Measurements from ENCODE around the gene SLF2.

The SLF2 gene

GRCh38 chr10:100912605-100913469 lies at the start of gene SLF2:
TSS of gene SLF2 (plus strand) at chr10:100912963. CDS start at chr10:100913111, 148 bp downstream.
- DNase-seq = peak; percentile 53

GRCh38 chr10:100863433-100863832 lies 49.3 kb upstream of the SLF2 start:
- DNase-seq = no peak

GRCh38 chr10:100864036-100864885 lies 48.5 kb upstream of the SLF2 start:
- no peak for DNase-seq

- no peak for DNase-seq
Observed at GRCh38 chr10:100864978-100865377, 47.8 kb upstream of the SLF2 start.

GRCh38 chr10:100866010-100866409 lies 46.8 kb upstream of the SLF2 start:
- no peak for DNase-seq

- DNase-seq = no peak
Observed at GRCh38 chr10:100866575-100867098, 46.1 kb upstream of the SLF2 start.

- no peak for DNase-seq
Observed at GRCh38 chr10:100867261-100867963, 45.4 kb upstream of the SLF2 start.

GRCh38 chr10:100868382-100868781 lies 44.4 kb upstream of the SLF2 start:
- DNase-seq = no peak

- no peak for DNase-seq
Observed at GRCh38 chr10:100869399-100869798, 43.4 kb upstream of the SLF2 start.

GRCh38 chr10:100872034-100872791 lies 40.5 kb upstream of the SLF2 start:
- DNase-seq = no peak

GRCh38 chr10:100873146-100873826 lies 39.5 kb upstream of the SLF2 start:
- DNase-seq = no peak

GRCh38 chr10:100873827-100874326 lies 38.9 kb upstream of the SLF2 start:
- DNase-seq = no peak

- no peak for DNase-seq
Observed at GRCh38 chr10:100874702-100875483, 37.9 kb upstream of the SLF2 start.

- no peak for DNase-seq
Observed at GRCh38 chr10:100875484-100876166, 37.1 kb upstream of the SLF2 start.

GRCh38 chr10:100876585-100877460 lies 35.9 kb upstream of the SLF2 start:
- DNase-seq = no peak

- no peak for DNase-seq
Observed at GRCh38 chr10:100877461-100877850, 35.3 kb upstream of the SLF2 start.

GRCh38 chr10:100878291-100878910 lies 34.4 kb upstream of the SLF2 start:
- no peak for DNase-seq

GRCh38 chr10:100879741-100880360 lies 32.9 kb upstream of the SLF2 start:
- DNase-seq = no peak
